Adrenal gland (tissue), 12 donors: ENCODE measurements around the gene ZBP1. TPM values are rescaled to one million over a fixed set of nuclear protein-coding genes. Genes with fewer than 3 reads are reported as not detected.

Experiments used
- DNase-seq, 7 donors: peaks; one replicate each; pipeline ENCODE4 v3.0.0-alpha.2; 2019 to 2020
- H3K27ac ChIP-seq, 5 donors: fragments of 200-600 bp; sonication (generic) in 4 of 5; 1 replicate in 3 of 5; 2 replicates in 2 of 5; pipeline versions ENCODE4 v1.5.1 to v1.8.0; 2016 to 2020; ENCODE audit warnings: mild to moderate bottlenecking in 1 of 5
- H3K27me3 ChIP-seq: fragments of 200-600 bp; 2 replicates; pipeline ENCODE4 v1.8.0; 2021
- H3K36me3 ChIP-seq, 2 donors: fragments of 200-600 bp; replicated peaks in 1 of 2; 1 replicate in 1 of 2; 2 replicates in 1 of 2; pipeline versions ENCODE4 v1.5.1 to v1.8.0; 2018 to 2022
- H3K4me1 ChIP-seq, 2 donors: fragments of 200-600 bp; replicated peaks in 1 of 2; 1 replicate in 1 of 2; 2 replicates in 1 of 2; pipeline versions ENCODE4 v1.5.1 to v1.8.0; 2018 to 2021
- H3K4me3 ChIP-seq, 4 donors: fragments of 200-600 bp; sonication (generic) in 3 of 4; one replicate each; pipeline ENCODE4 v1.5.1; 2016 to 2018
- H3K9me3 ChIP-seq, 3 donors: fragments of 200-600 bp; sonication (generic) in 1 of 3; replicated peaks in 1 of 3; 1 replicate in 2 of 3; 2 replicates in 1 of 3; pipeline versions ENCODE4 v1.5.1 to v1.8.0; 2016 to 2021
- CTCF ChIP-seq, 6 experiments: fragments of 450-650 bp in 4 of 6; fragments of 200-600 bp in 2 of 6; sonication (generic) in 1 of 6; IDR thresholded peaks; 1 replicate in 5 of 6; 2 replicates in 1 of 6; pipeline versions ENCODE4 v1.5.1 to v1.8.0; 2016 to 2021; ENCODE audit warnings: antibody characterized with exemption in 6 of 6, mild to moderate bottlenecking in 2 of 6, moderate library complexity in 1 of 6
- POLR2A ChIP-seq, 2 donors: fragments of 450-650 bp; IDR thresholded peaks; one replicate each; pipeline ENCODE4 v1.6.1; 2017; ENCODE audit warnings: antibody characterized with exemption in 2 of 2, mild to moderate bottlenecking in 2 of 2, moderate library complexity in 1 of 2
- WGBS, 4 donors: extraction: QIAGEN DNeasy Blood & Tissue Kit in 2 of 4; methylation state at CpG; one replicate each; pipeline versions ENCODE4 v1.1.5 to v1.1.7; 2013 to 2017; 5-methylcytosine and 5-hydroxymethylcytosine counted together
- intact Hi-C, 2 donors: fragments of 100-400 bp; cut with DNase I; formaldehyde crosslinking; loops; one replicate each; pipeline versions ENCODE4 v1.14.1 to v1.15.0; 2022 to 2023
- polyA plus RNA-seq, 3 donors: library from polyadenylated mRNA; stranded (reverse); fragments of 200-250 nt in 2 of 3; fragments of 350-450 nt in 1 of 3; fragmentation: Illumina TruSeq in 1 of 3; extraction: RNeasy Lipid Tissue Mini Kit (QIAGEN cat#74804) in 1 of 3; gene quantifications; one replicate each; pipeline ENCODE4 v1.2.3, GENCODE V29; 2013 to 2014
- total RNA-seq, 9 donors: library from RNA; depleted of rRNA in 4 of 9; stranded (reverse); fragments of >200 nt in 4 of 9; fragments of 120-200 nt in 1 of 9; fragmentation: NEBNext Ultra II Directional in 1 of 9; extraction: Animal tissue kit (Norgen Biotek cat#: 25700) in 1 of 9; gene quantifications; one replicate each; pipeline versions ENCODE4 v1.1.0 to v1.2.4, GENCODE V29; 2013 to 2023
- donor health status: healthy with polysubstance abuse.
- donor health status: Bipolar disorder and iron deficiency.
- donor health status: DM: yes; HTN: yes; CAD: no.
- donor health status: DM: no; HTN: no; CAD: no.
- donor health status: DM: no; HTN: no; CAD: no.
- donor health status: DM: yes; HTN: yes; CAD: no.

Gene ZBP1
- total and polyA plus RNA-seq, 12 donors, result 0.14 to 2.9 (median 0.68) TPM; not detected in 3

DNA sequence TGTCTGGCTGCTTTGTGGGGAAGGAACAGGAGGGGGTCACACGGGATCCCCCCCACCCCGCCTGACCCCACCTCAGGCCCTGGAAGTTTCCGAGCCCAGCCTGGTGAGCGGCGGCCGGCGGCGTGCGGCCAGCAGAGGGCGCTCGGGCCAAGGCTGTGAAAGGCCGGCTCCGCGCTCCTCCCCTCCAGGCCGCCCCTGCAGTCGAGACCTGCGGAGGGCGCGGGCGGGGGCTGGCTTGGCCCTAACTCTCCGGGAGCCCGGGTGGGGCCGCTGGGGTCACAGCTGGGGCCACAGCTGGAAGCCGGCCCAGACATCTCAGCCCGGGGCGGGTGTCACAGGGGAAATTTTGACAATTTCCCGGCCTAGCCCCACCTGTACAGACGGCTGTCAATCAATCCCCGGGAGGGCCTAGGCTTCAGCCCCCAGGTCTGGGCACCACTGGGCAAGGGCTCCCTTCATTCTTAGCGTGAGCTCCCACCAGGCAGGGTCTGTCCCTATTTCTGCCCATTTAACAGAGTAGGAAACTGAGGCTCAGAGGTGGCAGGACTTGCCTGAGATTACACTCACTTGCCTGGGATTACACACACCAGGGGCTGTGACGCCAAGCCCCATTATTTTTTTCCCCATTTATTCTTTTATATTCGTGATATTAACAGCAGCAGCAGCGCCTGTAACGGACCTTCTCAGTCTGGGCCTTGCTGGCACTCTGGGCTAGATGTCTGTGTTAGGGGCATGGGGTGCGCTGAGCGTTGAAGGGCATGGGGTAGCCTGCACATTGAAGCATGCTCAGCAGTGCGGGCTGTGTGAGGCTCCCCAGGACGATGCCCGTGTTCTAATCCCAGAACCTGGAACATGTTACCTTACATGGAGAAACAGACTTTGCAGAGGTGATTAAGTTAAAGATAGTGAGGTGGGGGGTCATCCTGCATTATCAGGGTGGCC lies 23.0 kb downstream of the ZBP1 start:
- TF ChIP-seq CTCF (IDR thresholded peaks at IDR 0.05) (peak; percentile 63 to 93 (median 86)), POLR2A (IDR thresholded peaks at IDR 0.05) (no peak)
- Histone ChIP-seq H3K9me3 (no peaks in the 10 kb centered on the region), H3K27ac (no peak overlapping the region), H3K4me1 (no peaks in the 10 kb centered on the region), H3K27me3 (no peaks in the 10 kb centered on the region), H3K4me3 (no peak overlapping the region), H3K36me3 (no peaks in the 10 kb centered on the region)
- 20 to 63% (median 39%) methylated on average over 11 to 39 of the region's 39 CpGs for WGBS, 4 donors
- peak; percentile 32 to 72 (median 67) for DNase-seq
- intact Hi-C loops, result loop anchor here (2.0 to 10.0 kb wide), 4 partner anchors 212 to 612 kb away; no protein-coding TSS in a partner anchor

DNA sequence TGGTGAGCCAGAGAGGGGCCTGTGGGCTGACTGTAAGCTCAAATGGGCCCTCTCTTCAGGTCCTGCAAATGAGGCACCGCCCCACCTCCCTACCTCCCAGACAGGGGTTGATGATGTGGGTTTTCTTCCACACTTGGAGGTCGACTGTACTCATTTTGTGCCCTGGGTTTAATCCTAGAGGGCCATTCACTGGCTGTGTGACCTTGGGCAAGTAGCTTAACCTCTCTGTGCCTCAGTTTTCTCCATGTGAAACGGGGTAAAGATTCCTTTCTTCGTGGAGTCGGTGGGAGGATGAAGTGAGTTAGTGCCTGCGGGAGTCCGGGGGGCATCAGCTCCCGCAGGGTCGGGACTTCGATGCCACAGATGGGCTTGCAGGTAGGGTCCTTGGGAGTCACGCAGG lies 23.9 kb downstream of the ZBP1 start:
- no peaks in the 10 kb centered on the region for H3K4me1 ChIP-seq
- no peak overlapping the region for H3K4me3 ChIP-seq
- H3K36me3 ChIP-seq, result no peaks in the 10 kb centered on the region
- H3K9me3 ChIP-seq, result no peaks in the 10 kb centered on the region
- no peak overlapping the region for H3K27ac ChIP-seq
- H3K27me3 ChIP-seq, result no peaks in the 10 kb centered on the region
- WGBS, 4 donors, result 50 to 64% (median 55%) methylated on average over 3 to 11 of the region's 11 CpGs
- intact Hi-C loops, result loop anchor here (2.0 to 10.0 kb wide), 4 partner anchors 212 to 612 kb away; no protein-coding TSS in a partner anchor
- TF ChIP-seq CTCF (IDR thresholded peaks at IDR 0.05) (no peak), POLR2A (IDR thresholded peaks at IDR 0.05) (no peak)
- no peak for DNase-seq

DNA sequence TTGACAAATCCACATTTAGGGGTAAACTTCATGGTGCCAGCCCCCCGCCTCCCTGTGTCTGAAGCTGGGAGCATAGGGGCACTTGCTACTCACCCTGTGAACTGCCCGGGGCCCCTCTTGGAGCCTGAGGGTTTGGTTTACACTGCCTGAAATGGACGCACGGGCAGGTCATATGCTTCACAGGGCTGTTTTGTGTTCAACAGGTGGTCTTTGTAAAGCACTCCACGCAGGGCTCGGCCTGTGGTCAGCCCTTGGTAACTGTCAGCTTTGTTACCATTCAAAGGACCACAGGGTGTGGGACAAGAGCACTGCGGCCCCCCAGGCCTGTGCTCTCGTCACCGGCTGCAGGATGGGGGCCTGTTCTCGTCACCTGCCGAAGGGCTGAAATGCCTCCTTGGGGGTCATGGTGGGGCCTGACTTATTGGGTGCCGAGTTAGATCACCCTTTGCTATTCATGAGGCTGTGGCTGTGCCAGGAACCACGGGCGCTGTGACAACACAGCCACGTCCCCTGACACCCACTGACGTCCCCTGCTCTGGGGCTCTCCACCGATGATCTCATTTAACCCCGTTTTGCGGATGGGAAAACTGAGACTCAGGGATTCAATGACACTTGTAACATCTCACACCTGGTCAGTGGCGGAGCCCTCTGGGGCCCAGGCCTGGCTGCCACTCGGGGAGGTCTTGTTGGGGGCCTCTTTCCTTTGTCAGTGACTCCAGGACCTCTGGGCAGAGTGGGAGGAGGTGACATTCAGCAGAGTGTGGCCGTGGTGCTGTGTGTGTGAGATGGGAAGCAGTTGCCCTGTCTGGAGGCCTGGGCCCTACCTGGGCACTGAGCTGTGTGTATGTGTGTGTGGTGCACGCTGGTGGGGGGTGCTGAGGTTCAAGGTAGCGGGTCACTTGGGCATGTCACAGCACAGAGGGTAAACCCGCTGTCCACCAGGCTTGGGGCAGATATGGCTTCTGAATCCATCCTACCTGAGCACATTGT lies 24.9 kb downstream of the ZBP1 start:
- 75 to 81% (median 79%) methylated on average over 5 to 25 of the region's 25 CpGs for WGBS, 4 donors
- no peak for DNase-seq
- H3K4me3 ChIP-seq, result no peak overlapping the region
- H3K9me3 ChIP-seq, result no peaks in the 10 kb centered on the region
- intact Hi-C loops, result loop anchor here (2.0 to 10.0 kb wide), 4 partner anchors 211 to 613 kb away; no protein-coding TSS in a partner anchor
- no peak overlapping the region for H3K27ac ChIP-seq
- no peaks in the 10 kb centered on the region for H3K27me3 ChIP-seq
- H3K36me3 ChIP-seq, result no peaks in the 10 kb centered on the region
- TF ChIP-seq CTCF (IDR thresholded peaks at IDR 0.05) (no peak), POLR2A (IDR thresholded peaks at IDR 0.05) (no peak)
- no peaks in the 10 kb centered on the region for H3K4me1 ChIP-seq
